GM04504 (cell line): ENCODE measurements around the gene EFCAB14.
"Not testable (repeated sequence)": the region's sequence is repeated elsewhere in the genome, so short reads cannot be mapped to it uniquely, and the experiment has no call there.

Experiments used
- DNase-seq: peaks from one replicate; pipeline ENCODE4 v3.0.0-alpha.2; 2012; ENCODE audit warnings: low read depth

The EFCAB14 gene

GRCh38 chr1:46684670-46685069, 34.2 kb downstream of the EFCAB14 start:
- DNase-seq, result no peak

GRCh38 chr1:46682064-46682463, 36.9 kb downstream of the EFCAB14 start:
- no peak for DNase-seq

DNA sequence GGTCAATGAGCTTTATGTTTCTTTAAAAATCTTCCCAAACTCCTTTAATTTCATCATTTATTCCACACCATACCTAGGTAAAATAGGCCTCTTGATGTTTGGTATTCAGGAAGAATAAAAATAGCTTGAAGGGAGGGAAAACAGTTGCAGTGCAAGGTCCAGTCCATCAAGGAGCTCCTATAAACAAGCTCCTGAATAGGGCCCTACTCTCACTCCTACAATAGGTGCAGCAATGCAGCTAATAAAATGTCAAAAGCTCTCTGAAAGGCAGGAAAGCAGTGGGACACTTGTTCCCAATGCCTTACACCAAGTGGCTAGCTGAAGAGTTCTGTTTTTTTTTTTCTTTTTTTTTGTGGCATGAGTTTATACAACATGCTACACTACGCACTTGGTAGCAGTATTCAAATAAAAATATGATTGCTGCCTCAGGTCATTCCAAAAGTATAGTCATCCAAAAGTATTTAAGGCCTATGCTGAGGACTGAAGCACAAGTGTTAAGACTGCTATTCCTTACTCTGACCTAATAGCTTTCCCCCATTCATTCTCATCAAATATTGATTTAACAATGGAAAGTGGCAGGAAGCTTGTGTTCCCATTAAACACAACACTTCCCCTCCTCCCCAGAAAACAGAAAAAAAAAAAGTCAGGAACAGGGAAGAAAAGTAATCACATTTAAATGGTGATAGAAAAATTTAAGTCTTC, 37.4 kb downstream of the EFCAB14 start:
- DNase-seq, result no peak

GRCh38 chr1:46679789-46680573, 38.9 kb downstream of the EFCAB14 start:
- DNase-seq, result no peak

DNA sequence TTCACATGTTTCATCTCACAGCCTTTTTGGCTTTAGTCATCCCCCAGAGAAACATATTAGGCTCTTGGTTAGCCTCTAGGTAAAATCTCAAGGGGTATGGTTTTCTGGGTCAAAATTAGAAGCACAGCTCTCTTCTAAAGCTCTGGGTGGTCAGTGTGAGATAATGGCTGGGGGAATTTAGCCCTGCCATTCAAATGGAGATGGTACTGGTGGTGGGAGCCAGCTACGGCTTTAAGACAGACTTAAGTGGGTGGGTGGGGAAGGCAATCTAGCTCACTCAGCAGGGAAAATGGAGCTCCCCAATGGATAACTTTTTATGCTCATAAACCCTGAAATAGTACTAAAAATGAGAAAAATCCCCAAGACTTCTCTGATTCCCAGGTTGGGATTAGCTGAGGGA, 41.6 kb downstream of the EFCAB14 start:
- DNase-seq, result no peak

DNA sequence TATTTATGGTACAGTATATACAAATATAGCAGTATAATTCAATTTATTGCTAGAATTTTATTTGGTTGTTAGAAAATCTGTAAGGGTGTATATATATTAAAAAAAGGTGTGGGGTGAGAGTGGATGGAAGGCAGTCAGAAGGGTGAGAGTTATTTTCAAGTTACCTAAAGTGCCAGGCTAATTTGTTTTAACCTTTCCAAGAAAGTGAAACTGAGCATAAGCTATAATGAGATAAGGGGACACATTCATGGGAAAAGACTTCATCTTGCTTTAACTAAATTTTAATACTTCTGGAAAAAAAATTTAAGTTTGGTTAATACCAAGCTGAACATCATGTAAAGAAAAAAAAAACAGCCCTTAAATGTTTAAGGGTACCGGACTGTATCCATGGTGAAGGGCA, 42.4 kb downstream of the EFCAB14 start:
- no peak for DNase-seq

DNA sequence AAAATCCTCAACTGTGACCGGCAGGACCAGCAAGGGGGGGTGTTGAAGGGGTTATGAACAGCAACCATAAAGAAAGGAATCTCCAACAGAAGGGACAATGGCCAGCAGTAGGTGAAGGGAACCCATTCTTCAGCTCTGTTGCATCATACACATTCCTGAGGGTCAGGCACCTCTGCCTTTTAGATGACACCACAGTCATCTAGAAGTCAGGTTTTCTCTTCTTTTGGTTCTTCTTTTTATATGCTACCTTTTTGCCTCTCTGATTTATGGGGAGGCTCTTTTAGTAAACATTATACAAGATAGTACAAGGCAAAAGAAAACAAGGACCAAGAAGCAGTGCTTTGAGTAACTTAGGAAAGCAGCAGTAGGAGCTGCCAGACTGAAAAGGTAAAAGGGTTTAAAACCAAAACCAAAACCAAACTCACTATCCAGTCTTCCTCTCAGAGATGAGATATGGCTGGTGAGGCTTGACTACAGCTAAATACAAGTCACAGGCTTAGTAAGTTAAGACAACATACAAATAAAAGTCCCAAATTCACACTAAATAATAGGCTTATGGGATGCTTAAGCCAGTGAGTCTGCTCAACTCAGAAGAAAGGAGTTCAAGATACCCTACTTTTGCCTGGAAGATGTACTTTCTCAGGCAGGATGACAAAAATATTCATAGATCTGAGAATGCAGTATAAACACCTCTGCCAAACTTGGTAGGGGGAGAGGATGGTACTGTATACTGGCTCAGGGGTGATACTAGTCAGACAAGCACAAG, 43.2 kb downstream of the EFCAB14 start:
- DNase-seq, result no peak

- DNase-seq, result no peak
Observed at GRCh38 chr1:46673749-46674182, 45.1 kb downstream of the EFCAB14 start.

DNA sequence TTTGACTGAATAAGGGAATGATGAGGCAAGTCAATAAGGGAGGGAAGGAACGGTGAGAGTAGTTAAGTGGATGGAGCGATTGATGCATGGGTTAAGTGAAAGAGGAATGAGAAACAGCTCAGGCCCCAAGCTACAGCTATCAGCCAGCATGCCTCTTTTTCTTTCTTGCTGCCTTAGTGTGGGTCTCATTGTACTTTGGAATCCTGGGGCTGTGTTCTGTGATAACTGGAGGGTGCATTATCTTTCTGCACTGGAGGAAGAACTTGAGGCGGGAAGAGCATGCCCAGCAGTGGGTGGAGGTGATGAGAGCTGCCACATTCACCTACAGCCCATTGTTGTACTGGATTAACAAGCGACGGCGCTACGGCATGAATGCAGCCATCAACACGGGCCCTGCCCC, 46.2 kb downstream of the EFCAB14 start:
- no peak for DNase-seq

DNA sequence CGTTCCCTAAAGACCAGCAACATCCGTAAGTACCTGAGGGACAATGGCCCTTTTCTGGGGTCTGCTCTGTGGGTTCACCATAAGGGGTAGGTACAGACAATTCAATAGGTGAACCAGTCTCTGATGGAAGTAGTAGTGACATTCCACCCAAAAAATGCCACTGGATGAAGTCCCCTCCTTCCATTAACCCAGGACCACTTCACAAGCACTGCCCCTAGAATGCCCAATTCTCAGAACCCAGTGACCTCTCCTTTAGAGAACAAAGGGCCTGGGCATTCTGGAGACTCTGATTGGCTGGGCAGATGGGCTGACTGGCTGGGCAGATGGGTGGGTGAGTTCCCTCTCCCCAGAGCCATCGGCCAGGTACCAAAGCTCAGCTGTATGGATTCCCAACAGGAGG, 47.4 kb downstream of the EFCAB14 start, which contains the start of gene TEX38:
Gene TEX38 (plus strand): TSS at position 301 of the 400 bp plus-strand sequence. CDS start 81 bp downstream, at position 382.
- DNase-seq, result no peak

- DNase-seq, result no peak
Observed at GRCh38 chr1:46670134-46670533, 48.8 kb downstream of the EFCAB14 start.

DNA sequence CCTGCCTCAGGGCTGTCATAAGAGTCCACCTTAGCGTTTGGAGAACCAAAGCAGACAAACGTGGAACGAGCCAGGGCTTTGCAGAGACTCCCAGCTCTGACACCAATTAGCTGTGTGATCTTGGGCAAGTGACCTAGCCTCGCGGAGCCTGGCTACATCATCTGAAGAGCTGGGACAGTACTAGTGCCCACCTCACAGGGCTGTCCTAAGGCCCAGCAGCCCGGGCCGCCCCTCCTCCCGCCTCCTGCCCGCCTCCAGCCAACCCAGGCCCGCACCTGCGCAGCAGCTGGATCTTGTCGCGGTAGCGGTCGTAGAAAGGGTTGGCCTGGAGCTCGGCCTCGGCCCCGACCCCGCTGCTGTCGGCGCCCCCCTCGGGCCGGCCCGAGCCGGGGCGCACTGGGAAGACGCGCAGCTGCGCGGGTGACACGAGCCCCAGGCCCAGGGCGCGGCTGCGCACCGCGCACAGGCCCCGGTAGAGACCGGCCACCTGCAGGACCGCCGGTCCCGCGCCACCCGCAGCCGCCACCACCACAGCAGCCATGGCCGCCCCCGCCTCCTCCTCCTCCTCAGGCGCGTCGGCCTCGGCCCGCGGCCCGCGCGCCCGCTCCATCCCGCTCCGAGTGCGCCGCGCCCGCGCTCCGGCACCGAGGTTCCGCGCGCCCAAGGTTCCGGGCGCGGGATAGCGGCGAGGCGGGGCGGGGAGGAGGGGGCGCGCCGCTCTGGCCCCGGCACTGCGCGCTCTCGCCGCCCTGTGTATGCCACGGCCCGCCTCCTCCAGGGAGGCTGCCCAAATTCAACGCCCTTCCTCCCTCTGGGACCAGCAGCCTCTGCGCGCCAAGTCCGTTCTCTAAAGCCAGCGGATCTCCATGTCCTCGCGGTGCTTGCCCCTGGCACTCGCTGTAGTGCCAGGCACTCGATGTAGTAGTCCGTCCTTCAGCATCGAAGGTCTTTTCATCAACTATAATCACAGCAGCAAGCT, 50.8 kb downstream of the EFCAB14 start, which contains the start of gene ATPAF1:
Gene ATPAF1 (minus strand): TSS at position 583 of the 979 bp plus-strand sequence. CDS start 42 bp downstream, at position 541.
- peak; percentile 44 for DNase-seq

GRCh38 chr1:46665983-46666382, 52.9 kb downstream of the EFCAB14 start:
- no peak for DNase-seq

GRCh38 chr1:46662919-46663318, 56.0 kb downstream of the EFCAB14 start:
- DNase-seq, result not testable (repeated sequence)

DNA sequence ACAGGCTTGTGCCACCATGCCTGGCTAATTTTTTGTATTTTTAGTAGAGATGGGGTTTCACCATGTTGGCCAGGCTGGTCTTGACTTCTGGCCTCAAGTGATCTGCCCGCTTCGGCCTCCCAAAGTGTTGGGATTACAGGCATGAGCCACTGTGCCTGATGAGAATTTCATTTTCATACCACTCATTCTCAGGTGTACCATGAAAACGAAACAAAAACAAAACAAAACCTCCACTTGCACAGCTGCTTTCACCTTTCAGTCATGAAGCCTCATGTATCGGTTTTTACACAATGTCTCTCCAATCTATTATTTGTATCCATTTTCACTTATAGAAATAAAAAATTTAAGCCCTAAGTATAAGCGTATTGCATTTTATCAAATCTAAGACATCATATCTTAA, 58.8 kb downstream of the EFCAB14 start:
- DNase-seq, result not testable (repeated sequence)

DNA sequence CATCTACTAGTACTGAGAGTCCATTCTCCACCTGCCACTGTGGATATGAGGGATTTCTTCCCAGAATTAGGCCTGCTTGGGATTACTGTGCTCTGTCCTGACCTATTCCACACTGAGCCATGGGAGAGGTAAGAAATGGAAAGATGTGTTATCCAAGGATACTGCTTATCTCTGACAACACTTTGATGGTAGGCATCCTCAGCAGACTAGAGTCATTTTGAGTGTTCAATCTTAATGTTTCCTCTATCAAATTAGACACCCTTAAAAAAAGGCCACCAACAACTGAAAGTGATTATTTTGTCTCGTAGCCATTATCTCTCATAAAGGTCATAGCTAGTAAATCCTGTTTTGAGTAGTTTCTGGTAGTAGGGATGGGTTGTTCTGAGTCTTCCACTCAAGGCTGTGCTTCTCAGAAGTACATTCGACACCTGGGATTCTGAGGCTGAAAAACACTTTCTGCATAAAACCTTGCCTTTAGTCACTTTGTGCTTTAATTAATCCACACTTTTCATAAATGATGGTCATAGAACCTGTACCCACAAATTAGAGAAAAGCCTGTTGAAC, 59.5 kb downstream of the EFCAB14 start:
- DNase-seq, result no peak

- no peak for DNase-seq
Observed at GRCh38 chr1:46657775-46658174, 61.1 kb downstream of the EFCAB14 start.

DNA sequence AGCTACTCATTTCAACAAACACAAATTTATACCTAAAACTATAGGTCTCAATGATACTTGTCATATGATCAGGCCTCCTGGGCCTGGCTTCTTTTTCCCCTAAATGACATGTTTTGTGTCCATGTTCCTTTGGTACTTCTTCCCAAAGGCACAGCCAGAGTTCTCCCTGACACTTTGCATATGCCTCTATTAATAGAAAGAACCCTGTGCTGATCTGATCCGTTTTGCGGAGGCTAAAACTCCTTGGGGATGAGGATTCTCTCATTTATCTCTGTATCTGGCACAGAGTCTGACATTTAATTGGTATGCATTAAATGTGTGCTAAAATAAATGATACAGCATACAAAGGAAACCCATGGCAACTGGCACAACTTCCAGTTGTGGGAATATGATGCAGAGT, 62.3 kb downstream of the EFCAB14 start:
- DNase-seq, result no peak

DNA sequence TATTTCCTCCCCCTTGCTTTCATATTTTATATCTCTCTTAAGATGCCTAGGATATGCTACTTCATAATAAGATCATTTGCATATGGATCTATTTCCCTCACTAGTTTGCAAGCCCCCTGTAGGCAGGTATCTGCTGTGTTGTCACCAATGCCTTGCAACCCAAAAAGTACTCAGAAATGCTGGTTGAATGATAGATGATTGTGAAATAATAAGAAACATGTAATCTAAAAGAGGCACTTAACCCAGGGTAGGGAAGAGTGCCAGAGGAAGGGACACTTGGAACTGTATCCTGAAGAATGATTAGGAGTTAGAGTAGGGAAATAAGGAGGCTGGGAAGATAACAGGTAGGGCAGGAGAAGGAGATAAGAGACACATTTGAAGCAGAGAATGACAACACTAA, 63.1 kb downstream of the EFCAB14 start:
- no peak for DNase-seq

DNA sequence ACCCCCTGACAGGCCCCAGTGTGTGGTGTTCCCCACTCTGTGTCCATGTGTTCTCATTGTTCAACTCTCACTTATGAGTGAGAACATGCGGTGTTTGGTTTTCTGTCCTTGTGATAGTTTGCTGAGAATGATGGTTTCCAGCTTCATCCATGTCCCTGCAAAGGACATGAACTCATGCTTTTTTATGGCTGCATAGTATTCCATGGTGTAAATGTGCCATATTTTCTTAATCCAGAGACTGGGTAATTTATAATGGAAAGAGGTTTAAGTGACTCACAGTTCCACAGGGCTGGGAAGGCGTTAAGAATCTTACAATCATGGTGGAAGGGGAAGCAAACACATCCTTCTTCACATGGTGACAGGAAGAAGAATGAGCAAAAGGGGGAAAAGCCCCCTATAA, 64.2 kb downstream of the EFCAB14 start:
- DNase-seq, result not testable (repeated sequence)

DNA sequence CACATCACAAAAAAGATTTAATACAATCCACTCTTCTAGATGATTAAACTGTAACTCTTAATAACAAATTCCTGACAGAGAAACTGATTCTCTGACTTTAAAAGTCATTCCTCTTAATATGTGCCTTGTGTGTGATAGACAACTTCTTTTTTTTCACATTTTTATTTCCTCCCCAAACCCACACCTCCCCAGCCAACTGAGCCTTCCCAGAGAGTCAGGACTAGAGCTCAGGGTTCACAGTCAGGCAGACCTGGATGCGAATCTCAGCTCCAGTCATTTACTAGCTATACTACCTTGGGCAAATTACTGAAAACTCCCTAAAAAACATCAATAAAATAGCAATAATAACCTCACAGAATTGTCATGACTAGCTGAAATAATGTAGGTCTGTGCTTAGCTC, 64.9 kb downstream of the EFCAB14 start:
- no peak for DNase-seq
